Heart left ventricle (tissue), 16 donors: Measurements from ENCODE around the gene MLLT10. TPM values are rescaled to one million over a fixed set of nuclear protein-coding genes. Genes with fewer than 3 reads are reported as not detected.

Experiments used
- ATAC-seq, 4 donors: fragments of 200-7000 bp; cut with Tn5 transposase; one replicate each; pipeline ENCODE4 v1.9.1; 2020 to 2022; ENCODE audit warnings: moderate library complexity in 4 of 4, mild to moderate bottlenecking in 3 of 4, moderate number of reproducible peaks in 1 of 4
- DNase-seq, 5 donors: peaks; one replicate each; pipeline ENCODE4 v3.0.0-alpha.2; 2020
- H3K27ac ChIP-seq, 12 donors: fragments of 200-600 bp; sonication (generic) in 4 of 12; one replicate each; pipeline versions ENCODE4 v1.5.0 to v1.8.0; 2016 to 2022; ENCODE audit warnings: mild to moderate bottlenecking in 2 of 12
- H3K27me3 ChIP-seq, 9 donors: fragments of 200-600 bp; sonication (generic) in 2 of 9; one replicate each; pipeline versions ENCODE4 v1.5.1 to v1.8.0; 2016 to 2022; ENCODE audit warnings: mild to moderate bottlenecking in 3 of 9
- H3K36me3 ChIP-seq, 9 donors: fragments of 200-600 bp; sonication (generic) in 2 of 9; one replicate each; pipeline versions ENCODE4 v1.5.0 to v1.8.0; 2018 to 2022; ENCODE audit warnings: mild to moderate bottlenecking in 2 of 9
- H3K4me1 ChIP-seq, 12 donors: fragments of 200-600 bp; sonication (generic) in 4 of 12; one replicate each; pipeline versions ENCODE4 v1.5.0 to v1.8.0; 2016 to 2022; ENCODE audit warnings: mild to moderate bottlenecking in 3 of 12
- H3K4me3 ChIP-seq, 12 donors: fragments of 200-600 bp; sonication (generic) in 4 of 12; one replicate each; pipeline versions ENCODE4 v1.5.0 to v1.8.0; 2017 to 2022; ENCODE audit warnings: mild to moderate bottlenecking in 9 of 12, moderate library complexity in 4 of 12
- H3K9me3 ChIP-seq, 12 donors: fragments of 200-600 bp; sonication (generic) in 4 of 12; one replicate each; pipeline versions ENCODE4 v1.5.0 to v1.8.0; 2016 to 2022; ENCODE audit warnings: mild to moderate bottlenecking in 1 of 12
- CTCF ChIP-seq, 12 donors: fragments of 200-600 bp; sonication (generic) in 4 of 12; IDR thresholded peaks; one replicate each; pipeline versions ENCODE4 v1.5.0 to v1.8.0; 2018 to 2022; ENCODE audit warnings: antibody characterized with exemption in 12 of 12, mild to moderate bottlenecking in 5 of 12
- POLR2A ChIP-seq, 2 donors: fragments of 450-650 bp; IDR thresholded peaks; one replicate each; pipeline ENCODE4 v1.6.1; 2017; ENCODE audit warnings: antibody characterized with exemption in 2 of 2, mild to moderate bottlenecking in 2 of 2, moderate library complexity in 2 of 2
- WGBS, 4 donors: extraction: QIAGEN DNeasy Blood & Tissue Kit in 2 of 4; methylation state at CpG; one replicate each; pipeline versions ENCODE4 v1.1.5 to v1.1.7; 2013 to 2018; 5-methylcytosine and 5-hydroxymethylcytosine counted together
- intact Hi-C, 10 donors: fragments of 100-400 bp; cut with DNase I; formaldehyde crosslinking; loops; one replicate each; pipeline versions ENCODE4 v1.11.1 to v1.14.2; 2022
- polyA plus RNA-seq, 2 donors: library from polyadenylated mRNA; stranded (reverse); fragments of 200-250 nt; gene quantifications; one replicate each; pipeline ENCODE4 v1.2.3, GENCODE V29; 2013
- total RNA-seq, 9 donors: library from RNA; depleted of rRNA in 2 of 9; stranded (reverse); fragments of >200 nt in 2 of 9; fragmentation: NEBNext Ultra II Directional in 3 of 9; extraction: Animal tissue kit (Norgen Biotek cat#: 25700) in 3 of 9; gene quantifications; one replicate each; pipeline versions ENCODE4 v1.1.0 to v1.2.4, GENCODE V29; 2016 to 2023
- donor health status: ischemic (EF 13 %, LVEDD 7.1; RV severe dilation, severe dysfunction).
- donor health status: healthy with polysubstance abuse.
- donor health status: DM: no; HTN: yes; CAD: no.
- donor health status: DM: no; HTN: no; CAD: no.
- donor health status: ischemic (EF 25% LVEDD 6.9; RV normal size, moderate dysfunction).
- donor health status: ischemic (EF 25% LVEDD 5.7; RV mildly dilated, moderate dysfunction).
- donor health status: healthy.
- donor health status: DM: yes; HTN: yes; CAD: no.
- donor health status: ischemic (EF 35%, LVEDD 5.7; RV mildly dilated, moderate dysfunction).
- donor health status: nonischemic (EF 11% LVEDD 7.7; RV severe dilation, severe dysfunction).
- donor health status: DM: yes; HTN: yes; CAD: no.
- donor health status: PGD.
- donor health status: ischemic (EF 29% LVEDD 5.4; RV normal size, mild dysfunction).
- donor health status: nonischemic (EF 23%, LVEDD 6.1; RV moderate dilation, normal function).

Gene MLLT10
- total and polyA plus RNA-seq, 11 donors: 16.0 to 30.7 (median 25.2) TPM

GRCh38 chr10:21724687-21725367, 190.8 kb downstream of the MLLT10 start:
- TF ChIP-seq POLR2A (IDR thresholded peaks at IDR 0.05) (no peak), CTCF (IDR thresholded peaks at IDR 0.05) (no peak)
- 0 to 2% (median 1%) methylated on average over 4 of the region's 4 CpGs for WGBS, 4 donors
- ATAC-seq: peak; percentile 89 to 97 (median 95)
- intact Hi-C loops: loop anchor here in 1 of 10 donors (10.0 kb wide), 2 partner anchors 190 to 650 kb away; partner anchors contain the start of gene MLLT10
- no peak overlapping the region for H3K27ac ChIP-seq
- no peaks in the 10 kb centered on the region for H3K27me3 ChIP-seq
- DNase-seq: peak; percentile 74 to 94 (median 92)
- no peaks in the 10 kb centered on the region for H3K9me3 ChIP-seq
- H3K4me3 ChIP-seq: no peak overlapping the region
- peaks cover 0 to 29% (median 13%) of the 10 kb centered on the region in 12 donors for H3K4me1 ChIP-seq
- peaks cover 0 to 30% (median 17%) of the 10 kb centered on the region in 9 donors for H3K36me3 ChIP-seq

GRCh38 chr10:21726601-21727225, 192.7 kb downstream of the MLLT10 start:
- no peaks in the 10 kb centered on the region for H3K9me3 ChIP-seq
- no peaks in the 10 kb centered on the region for H3K27me3 ChIP-seq
- no peak for DNase-seq
- ATAC-seq: no peak
- WGBS, 4 donors: 70 to 72% (median 71%) methylated on average over 3 of the region's 3 CpGs
- H3K4me1 ChIP-seq: peaks cover 0 to 29% (median 13%) of the 10 kb centered on the region in 12 donors
- peaks cover 0 to 34% (median 20%) of the 10 kb centered on the region in 9 donors for H3K36me3 ChIP-seq
- H3K4me3 ChIP-seq: no peak overlapping the region
- TF ChIP-seq POLR2A (IDR thresholded peaks at IDR 0.05): no peak
- TF ChIP-seq CTCF (IDR thresholded peaks at IDR 0.05): no peak
- no peak overlapping the region for H3K27ac ChIP-seq
- intact Hi-C loops: loop anchor here in 1 of 10 donors (10.0 kb wide), 2 partner anchors 192 to 652 kb away; partner anchors contain the start of gene MLLT10

- peaks cover 0 to 34% (median 20%) of the 10 kb centered on the region in 9 donors for H3K36me3 ChIP-seq
- H3K4me1 ChIP-seq: peaks cover 0 to 29% (median 18%) of the 10 kb centered on the region in 12 donors
- no peak overlapping the region for H3K4me3 ChIP-seq
- intact Hi-C loops: loop anchor here in 1 of 10 donors (10.0 kb wide), 2 partner anchors 193 to 653 kb away; partner anchors contain the start of gene MLLT10
- H3K9me3 ChIP-seq: no peaks in the 10 kb centered on the region
- DNase-seq (no peak), ATAC-seq (no peak)
- 55 to 60% (median 56%) methylated on average over 13 of the region's 13 CpGs for WGBS, 4 donors
- TF ChIP-seq CTCF (IDR thresholded peaks at IDR 0.05) (no peak), POLR2A (IDR thresholded peaks at IDR 0.05) (no peak)
- H3K27ac ChIP-seq: no peak overlapping the region
- no peaks in the 10 kb centered on the region for H3K27me3 ChIP-seq
Observed at GRCh38 chr10:21727452-21728168, 193.6 kb downstream of the MLLT10 start.
